CD14-positive monocyte (primary cell): Measurements from ENCODE around the gene CCDC78. TPM values are rescaled to one million over a fixed set of nuclear protein-coding genes. Genes with fewer than 3 reads are reported as not detected.
A peak's percentile ranks its signal among the peaks of the same experiment; 100 is the strongest.

ENCODE experiments used
- DNase-seq, 3 donors: peaks; one replicate each; pipeline ENCODE4 v3.0.0-alpha.2; 2011 to 2022
- H2AFZ ChIP-seq: 2 replicates; pipeline ENCODE4 v1.6.0; 2012; ENCODE audit warnings: mild to moderate bottlenecking, low read depth, low read length, inconsistent platforms; ENCODE audit not compliant: insufficient read depth, poor library complexity, severe bottlenecking
- H3K27ac ChIP-seq, 2 donors: 1 replicate in 1 of 2; 2 replicates in 1 of 2; pipeline ENCODE4 v1.5.1; 2012 to 2013; ENCODE audit warnings: low read length in 2 of 2, control low read depth in 1 of 2, inconsistent platforms in 1 of 2, low read depth in 1 of 2, mild to moderate bottlenecking in 1 of 2
- H3K27me3 ChIP-seq, 2 donors: one replicate each; pipeline versions ENCODE4 v1.6.0 to v1.6.1; 2011 to 2013; ENCODE audit warnings: low read length in 2 of 2; ENCODE audit not compliant: control insufficient read depth in 2 of 2, insufficient read depth in 2 of 2
- H3K36me3 ChIP-seq, 2 donors: replicated peaks in 1 of 2; 1 replicate in 1 of 2; 2 replicates in 1 of 2; pipeline versions ENCODE4 v1.5.1 to v1.6.1; 2012 to 2013; ENCODE audit warnings: low read length in 2 of 2, control low read depth in 1 of 2, inconsistent platforms in 1 of 2, mild to moderate bottlenecking in 1 of 2; ENCODE audit not compliant: insufficient read depth in 2 of 2, control insufficient read depth in 1 of 2
- H3K4me1 ChIP-seq, 2 donors: 1 replicate in 1 of 2; 2 replicates in 1 of 2; pipeline versions ENCODE4 v1.5.1 to v1.6.1; 2012 to 2013; ENCODE audit warnings: low read length in 2 of 2, control low read depth in 1 of 2, inconsistent platforms in 1 of 2, mild to moderate bottlenecking in 1 of 2, moderate library complexity in 1 of 2; ENCODE audit not compliant: insufficient read depth in 2 of 2, control insufficient read depth in 1 of 2
- H3K4me2 ChIP-seq: replicated peaks from 2 replicates; pipeline ENCODE3; 2012; ENCODE audit warnings: low read length, moderate library complexity, mild to moderate bottlenecking; ENCODE audit not compliant: poor library complexity, severe bottlenecking; ENCODE audit errors: extremely low read depth
- H3K4me3 ChIP-seq, 3 experiments: fragments of 200-600 bp in 1 of 3; sonication (generic) in 1 of 3; replicated peaks in 1 of 3; 1 replicate in 2 of 3; 2 replicates in 1 of 3; pipeline ENCODE4 v1.5.1; 2011 to 2013; ENCODE audit warnings: low read length in 3 of 3, mild to moderate bottlenecking in 3 of 3, control low read depth in 2 of 3, low read depth in 2 of 3, inconsistent platforms in 1 of 3, moderate library complexity in 1 of 3
- H3K79me2 ChIP-seq: 2 replicates; pipeline ENCODE4 v1.6.0; 2012; ENCODE audit warnings: mild to moderate bottlenecking, control low read depth, inconsistent platforms, low read length, moderate library complexity; ENCODE audit not compliant: insufficient read depth
- H3K9ac ChIP-seq: 2 replicates; pipeline ENCODE4 v1.6.0; 2017; ENCODE audit warnings: low read length, mild to moderate bottlenecking; ENCODE audit not compliant: insufficient read depth, poor library complexity, severe bottlenecking
- H3K9me3 ChIP-seq, 2 donors: replicated peaks in 1 of 2; 1 replicate in 1 of 2; 2 replicates in 1 of 2; pipeline versions ENCODE4 v1.5.1 to v1.6.1; 2012 to 2013; ENCODE audit warnings: low read length in 2 of 2, control low read depth in 1 of 2; ENCODE audit not compliant: control insufficient read depth in 1 of 2, insufficient read depth in 1 of 2
- H4K20me1 ChIP-seq: 2 replicates; pipeline ENCODE4 v1.6.0; 2012; ENCODE audit warnings: mild to moderate bottlenecking, low read length, control low read depth, moderate library complexity; ENCODE audit not compliant: insufficient read depth
- H3K27ac Mint-ChIP-seq, 7 donors: one replicate each; pipeline ENCODE4 v1.8.0; 2020; ENCODE audit warnings: mild to moderate bottlenecking in 7 of 7, mixed read lengths in 7 of 7, moderate library complexity in 6 of 7, inconsistent platforms in 2 of 7
- H3K27me3 Mint-ChIP-seq, 3 donors: one replicate each; pipeline ENCODE4 v1.8.0; 2021 to 2022; ENCODE audit warnings: low read depth in 3 of 3, mild to moderate bottlenecking in 3 of 3, mixed read lengths in 3 of 3, moderate library complexity in 3 of 3, inconsistent platforms in 1 of 3
- H3K36me3 Mint-ChIP-seq, 2 donors: one replicate each; pipeline ENCODE4 v1.8.0; 2020; ENCODE audit warnings: mixed read lengths in 2 of 2, inconsistent platforms in 1 of 2, mild to moderate bottlenecking in 1 of 2
- H3K4me1 Mint-ChIP-seq: one replicate; pipeline ENCODE4 v1.8.0; 2020; ENCODE audit warnings: mild to moderate bottlenecking, mixed read lengths
- H3K4me3 Mint-ChIP-seq, 2 donors: one replicate each; pipeline ENCODE4 v1.8.0; 2020; ENCODE audit warnings: mild to moderate bottlenecking in 2 of 2, mixed read lengths in 2 of 2, moderate library complexity in 1 of 2
- H3K9me3 Mint-ChIP-seq, 7 donors: one replicate each; pipeline ENCODE4 v1.8.0; 2020 to 2022; ENCODE audit warnings: mixed read lengths in 7 of 7, mild to moderate bottlenecking in 6 of 7, moderate library complexity in 6 of 7, inconsistent platforms in 2 of 7
- WGBS: methylation state at CpG from one replicate; pipeline ENCODE4 v1.1.5; 2013; ENCODE audit warnings: missing lambda C conversion rate; ENCODE audit not compliant: insufficient coverage; 5-methylcytosine and 5-hydroxymethylcytosine counted together
- intact Hi-C, 2 donors: fragments of 100-400 bp; cut with micrococcal nuclease; formaldehyde crosslinking; loops; one replicate each; pipeline versions ENCODE4 v1.15.0 to v1.15.1; 2023
- polyA plus RNA-seq, 3 donors: library from polyadenylated mRNA; depleted of rRNA in 1 of 3; unstranded in 2 of 3; stranded (reverse) in 1 of 3; fragments of 300-500 nt in 2 of 3; fragments of >200 nt in 1 of 3; fragmentation: Illumina TruSeq in 2 of 3; gene quantifications; 1 replicate in 2 of 3; 2 replicates in 1 of 3; pipeline ENCODE4 v1.2.3, GENCODE V29; 2012 to 2021
- TF ChIP-seq, protein P1 (sequence below): fragments of 200-600 bp; IDR thresholded peaks from one replicate; pipeline ENCODE4 v1.8.0; 2022; ENCODE audit warnings: antibody characterized with exemption, mild to moderate bottlenecking

Gene CCDC78
- polyA plus RNA-seq, 3 donors: 0.96 TPM; not detected in 2

DNA sequence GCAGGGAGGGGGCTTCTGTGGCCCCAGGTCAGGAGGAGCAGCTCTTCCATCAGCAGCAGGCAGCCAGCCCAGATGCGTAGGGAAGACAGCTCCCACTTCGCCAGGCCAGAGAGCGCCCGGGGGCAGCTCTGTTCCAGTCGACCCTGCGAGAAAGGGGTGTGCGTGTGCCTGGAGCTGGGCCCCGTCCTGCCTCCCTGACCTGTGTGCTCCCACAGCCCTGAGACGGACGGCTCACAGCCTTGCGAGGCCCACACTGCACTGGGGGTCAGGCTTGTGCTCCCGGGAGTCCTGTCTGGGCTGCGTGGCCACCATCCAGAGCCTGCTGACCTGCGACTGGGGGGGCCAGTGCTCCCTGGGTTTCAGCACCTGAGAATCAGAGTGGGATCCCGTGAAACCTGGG is 33.8 kb upstream of the CCDC78 start:
- Histone ChIP-seq H3K36me3 (no peaks in the 10 kb centered on the region), H3K4me2 (no peak overlapping the region), H3K27me3 (no peaks in the 10 kb centered on the region), H3K4me3 (no peak overlapping the region), H3K9me3 (no peaks in the 10 kb centered on the region), H4K20me1 (no peaks in the 10 kb centered on the region), H3K4me1 (peaks cover 22 to 24% of the 10 kb centered on the region in 2 donors), H3K9ac (no peak overlapping the region), H3K79me2 (no peaks in the 10 kb centered on the region), H2AFZ (no peak overlapping the region), H3K27ac (no peak overlapping the region)
- TF ChIP-seq, protein P1, sequence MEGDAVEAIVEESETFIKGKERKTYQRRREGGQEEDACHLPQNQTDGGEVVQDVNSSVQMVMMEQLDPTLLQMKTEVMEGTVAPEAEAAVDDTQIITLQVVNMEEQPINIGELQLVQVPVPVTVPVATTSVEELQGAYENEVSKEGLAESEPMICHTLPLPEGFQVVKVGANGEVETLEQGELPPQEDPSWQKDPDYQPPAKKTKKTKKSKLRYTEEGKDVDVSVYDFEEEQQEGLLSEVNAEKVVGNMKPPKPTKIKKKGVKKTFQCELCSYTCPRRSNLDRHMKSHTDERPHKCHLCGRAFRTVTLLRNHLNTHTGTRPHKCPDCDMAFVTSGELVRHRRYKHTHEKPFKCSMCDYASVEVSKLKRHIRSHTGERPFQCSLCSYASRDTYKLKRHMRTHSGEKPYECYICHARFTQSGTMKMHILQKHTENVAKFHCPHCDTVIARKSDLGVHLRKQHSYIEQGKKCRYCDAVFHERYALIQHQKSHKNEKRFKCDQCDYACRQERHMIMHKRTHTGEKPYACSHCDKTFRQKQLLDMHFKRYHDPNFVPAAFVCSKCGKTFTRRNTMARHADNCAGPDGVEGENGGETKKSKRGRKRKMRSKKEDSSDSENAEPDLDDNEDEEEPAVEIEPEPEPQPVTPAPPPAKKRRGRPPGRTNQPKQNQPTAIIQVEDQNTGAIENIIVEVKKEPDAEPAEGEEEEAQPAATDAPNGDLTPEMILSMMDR: no peak
- intact Hi-C loops: no loop called here
- Mint-ChIP-seq H3K4me3 (no peak overlapping the region), H3K27ac (peak overlapping the region in 2 of 7 donors; percentile 17 to 58), H3K4me1 (peaks cover 19% of the 10 kb centered on the region), H3K27me3 (peaks cover 0 to 3% (median 3%) of the 10 kb centered on the region in 3 donors), H3K36me3 (peaks cover 0 to 2% of the 10 kb centered on the region in 2 donors), H3K9me3 (peaks cover 0 to 5% (median 3%) of the 10 kb centered on the region in 7 donors)
- no peak for DNase-seq
- WGBS: 96% methylated on average over 13 of the region's 15 CpGs

- Histone ChIP-seq H4K20me1 (no peaks in the 10 kb centered on the region), H3K4me3 (no peak overlapping the region), H3K36me3 (no peaks in the 10 kb centered on the region), H3K9me3 (no peaks in the 10 kb centered on the region), H3K9ac (no peak overlapping the region), H3K4me2 (no peak overlapping the region), H2AFZ (no peak overlapping the region), H3K4me1 (peaks cover 29 to 32% of the 10 kb centered on the region in 2 donors), H3K27me3 (no peaks in the 10 kb centered on the region), H3K27ac (no peak overlapping the region), H3K79me2 (no peaks in the 10 kb centered on the region)
- H3K27me3 Mint-ChIP-seq: peaks cover 0 to 3% (median 3%) of the 10 kb centered on the region in 3 donors
- H3K27ac Mint-ChIP-seq: no peak overlapping the region
- 95% methylated on average over 31 of the region's 34 CpGs for WGBS
- TF ChIP-seq, protein P1: no peak
- H3K36me3 Mint-ChIP-seq: peaks cover 0 to 2% of the 10 kb centered on the region in 2 donors
- no peak overlapping the region for H3K4me3 Mint-ChIP-seq
- peaks cover 26% of the 10 kb centered on the region for H3K4me1 Mint-ChIP-seq
- no peak for DNase-seq
- peaks cover 0 to 5% (median 3%) of the 10 kb centered on the region in 7 donors for H3K9me3 Mint-ChIP-seq
- intact Hi-C loops: no loop called here
Observed at GRCh38 chr16:759110-759910, 33.1 kb upstream of the CCDC78 start.
